Fibroblast of mammary gland (primary cell): ENCODE measurements around the gene EMILIN3.

ENCODE experiments used
- DNase-seq: peaks from one replicate; pipeline ENCODE4 v3.0.0-alpha.2; 2010; ENCODE audit warnings: low read depth
- H3K4me3 ChIP-seq: 2 replicates; pipeline ENCODE4 v1.5.1; 2011; ENCODE audit warnings: low read depth, mild to moderate bottlenecking, low read length, moderate library complexity; ENCODE audit not compliant: control insufficient read depth
- TF ChIP-seq, protein P1 (sequence below): conservative IDR thresholded peaks from 2 replicates; pipeline ENCODE4 v1.5.1; 2011; ENCODE audit warnings: low read depth, low read length, inconsistent platforms; ENCODE audit not compliant: control insufficient read depth, insufficient read depth

EMILIN3 gene

DNA sequence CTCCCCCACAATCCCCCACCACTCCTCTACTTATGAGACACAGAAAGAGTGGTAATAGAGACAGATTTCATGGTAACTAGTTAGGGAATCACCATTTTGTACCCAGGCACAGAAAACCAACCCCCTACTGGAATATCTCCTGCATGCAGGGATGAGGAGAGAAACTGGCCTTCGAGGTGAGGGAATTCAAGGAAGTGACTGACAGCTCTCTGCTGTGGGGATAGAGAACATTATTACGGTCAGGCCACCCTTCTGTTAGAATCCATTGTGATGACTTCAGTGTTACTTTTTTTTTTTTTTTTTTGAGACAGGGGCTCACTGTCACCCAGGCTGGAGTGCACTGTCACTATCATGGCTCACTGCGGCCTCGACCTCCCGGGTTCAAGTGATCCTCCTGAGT lies 39.4 kb downstream of the EMILIN3 start:
- no peak overlapping the region for H3K4me3 ChIP-seq
- DNase-seq, result no peak
- TF ChIP-seq, protein P1, sequence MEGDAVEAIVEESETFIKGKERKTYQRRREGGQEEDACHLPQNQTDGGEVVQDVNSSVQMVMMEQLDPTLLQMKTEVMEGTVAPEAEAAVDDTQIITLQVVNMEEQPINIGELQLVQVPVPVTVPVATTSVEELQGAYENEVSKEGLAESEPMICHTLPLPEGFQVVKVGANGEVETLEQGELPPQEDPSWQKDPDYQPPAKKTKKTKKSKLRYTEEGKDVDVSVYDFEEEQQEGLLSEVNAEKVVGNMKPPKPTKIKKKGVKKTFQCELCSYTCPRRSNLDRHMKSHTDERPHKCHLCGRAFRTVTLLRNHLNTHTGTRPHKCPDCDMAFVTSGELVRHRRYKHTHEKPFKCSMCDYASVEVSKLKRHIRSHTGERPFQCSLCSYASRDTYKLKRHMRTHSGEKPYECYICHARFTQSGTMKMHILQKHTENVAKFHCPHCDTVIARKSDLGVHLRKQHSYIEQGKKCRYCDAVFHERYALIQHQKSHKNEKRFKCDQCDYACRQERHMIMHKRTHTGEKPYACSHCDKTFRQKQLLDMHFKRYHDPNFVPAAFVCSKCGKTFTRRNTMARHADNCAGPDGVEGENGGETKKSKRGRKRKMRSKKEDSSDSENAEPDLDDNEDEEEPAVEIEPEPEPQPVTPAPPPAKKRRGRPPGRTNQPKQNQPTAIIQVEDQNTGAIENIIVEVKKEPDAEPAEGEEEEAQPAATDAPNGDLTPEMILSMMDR, result no peak

- no peak overlapping the region for H3K4me3 ChIP-seq
- DNase-seq, result no peak
- TF ChIP-seq, protein P1, result no peak
These were observed 45.6 kb downstream of the EMILIN3 start for GRCh38 chr20:41320976-41321375.

- TF ChIP-seq, protein P1, result no peak
- DNase-seq, result no peak
- no peak overlapping the region for H3K4me3 ChIP-seq
These were observed 46.2 kb downstream of the EMILIN3 start for GRCh38 chr20:41320441-41320840.

- TF ChIP-seq, protein P1, result no peak
- DNase-seq, result no peak
- H3K4me3 ChIP-seq, result peak overlapping the region; percentile 36
These were observed 48.4 kb downstream of the EMILIN3 start for GRCh38 chr20:41318271-41318649.

DNA sequence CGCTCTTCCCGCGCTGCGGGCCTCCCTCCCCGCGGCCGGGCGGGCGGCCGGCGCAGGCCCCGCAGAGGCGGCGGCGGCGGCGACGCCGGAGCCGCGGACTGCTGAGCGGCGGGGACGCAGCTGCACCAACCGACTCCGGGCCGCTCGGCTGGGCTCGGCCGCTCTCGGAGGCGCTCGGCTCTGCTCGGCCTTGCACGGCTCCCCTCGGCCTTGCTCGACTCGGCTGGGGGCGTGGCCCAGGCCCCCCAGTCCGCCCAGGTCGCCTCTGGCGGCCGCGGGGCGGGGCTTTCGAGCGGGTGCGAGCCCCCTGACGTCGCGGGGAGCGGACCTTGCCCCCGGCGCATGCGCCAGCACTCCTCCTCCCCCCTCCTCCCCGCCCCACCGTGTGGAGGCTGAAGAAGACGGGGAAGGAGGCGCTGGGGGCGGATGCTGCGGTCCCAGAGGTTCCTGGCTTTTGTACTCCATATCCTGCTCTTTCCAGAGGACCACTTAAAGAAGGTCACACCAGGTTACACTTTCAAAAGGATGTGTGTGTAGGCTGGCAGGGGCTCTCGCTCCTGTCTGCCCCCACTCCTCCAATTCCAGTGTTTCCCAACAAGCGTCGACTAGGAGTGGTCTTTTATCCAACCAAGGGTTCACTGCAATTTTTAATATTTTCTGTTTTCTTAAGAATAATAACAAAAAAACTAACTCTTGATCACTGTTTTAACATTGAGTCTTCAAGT lies 48.9 kb downstream of the EMILIN3 start, which contains the start of gene ZHX3:
Gene ZHX3 (minus strand): TSS at position 186 of the 725 bp plus-strand sequence. CDS start 112,815 bp downstream, outside the sequence.
- TF ChIP-seq, protein P1, result no peak
- DNase-seq, result peak; percentile 94
- peak within 1 kb of the TSS; percentile 74 for H3K4me3 ChIP-seq

GRCh38 chr20:41316602-41317545 lies 49.7 kb downstream of the EMILIN3 start:
- TF ChIP-seq, protein P1, result no peak
- DNase-seq, result peak; percentile 91
- H3K4me3 ChIP-seq, result peak overlapping the region; percentile 74
